ENCODE measurements around the gene ATXN7L1. TPM values are rescaled to one million over a fixed set of nuclear protein-coding genes. Genes with fewer than 3 reads are reported as not detected.

The ATXN7L1 gene
- total and polyA plus RNA-seq, 8 donors, result 13.0 to 15.5 (median 13.8) TPM

DNA sequence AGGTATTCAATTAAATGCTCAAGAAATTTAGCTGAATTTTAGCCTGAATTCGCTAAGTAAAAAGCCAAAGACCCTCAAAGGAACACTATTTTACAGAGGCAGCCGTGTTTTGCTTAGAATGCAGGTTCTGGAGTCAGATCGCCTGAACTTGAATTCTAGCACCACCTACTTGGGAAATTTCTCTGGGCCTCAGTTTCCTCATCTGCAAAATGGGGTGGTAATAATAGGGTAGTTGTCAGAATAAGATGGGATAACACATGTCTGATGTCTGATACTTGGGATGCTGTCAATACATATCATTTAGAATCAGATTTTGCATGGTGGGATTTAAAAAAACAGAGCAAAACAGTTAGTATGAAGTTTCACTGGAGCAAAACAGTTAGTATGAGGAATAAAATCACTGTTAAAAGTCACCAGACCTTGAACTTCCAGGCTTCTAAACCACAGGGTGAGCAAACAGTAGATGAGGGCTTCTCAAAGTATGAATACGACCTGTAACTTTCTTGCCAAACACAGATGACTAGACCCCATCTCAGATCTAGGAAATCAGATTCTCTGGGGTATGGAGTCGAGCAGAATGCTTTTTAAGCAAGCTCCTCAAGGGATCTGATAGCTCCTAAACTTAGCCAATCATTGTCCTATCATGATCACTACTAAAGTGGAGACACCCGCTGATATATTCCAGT is 75.4 kb downstream of the ATXN7L1 start:
- ATAC-seq (no peak), DNase-seq (no peak)
- no peaks in the 10 kb centered on the region for H3K36me3 ChIP-seq
- H3K27me3 ChIP-seq, result no peaks in the 10 kb centered on the region
- H3K4me3 ChIP-seq, result no peak overlapping the region
- no peaks in the 10 kb centered on the region for H3K9me3 ChIP-seq
- H3K4me1 ChIP-seq, result no peaks in the 10 kb centered on the region
- intact Hi-C loops (cut with DNase I), result no loop called here
- TF ChIP-seq, protein P1, sequence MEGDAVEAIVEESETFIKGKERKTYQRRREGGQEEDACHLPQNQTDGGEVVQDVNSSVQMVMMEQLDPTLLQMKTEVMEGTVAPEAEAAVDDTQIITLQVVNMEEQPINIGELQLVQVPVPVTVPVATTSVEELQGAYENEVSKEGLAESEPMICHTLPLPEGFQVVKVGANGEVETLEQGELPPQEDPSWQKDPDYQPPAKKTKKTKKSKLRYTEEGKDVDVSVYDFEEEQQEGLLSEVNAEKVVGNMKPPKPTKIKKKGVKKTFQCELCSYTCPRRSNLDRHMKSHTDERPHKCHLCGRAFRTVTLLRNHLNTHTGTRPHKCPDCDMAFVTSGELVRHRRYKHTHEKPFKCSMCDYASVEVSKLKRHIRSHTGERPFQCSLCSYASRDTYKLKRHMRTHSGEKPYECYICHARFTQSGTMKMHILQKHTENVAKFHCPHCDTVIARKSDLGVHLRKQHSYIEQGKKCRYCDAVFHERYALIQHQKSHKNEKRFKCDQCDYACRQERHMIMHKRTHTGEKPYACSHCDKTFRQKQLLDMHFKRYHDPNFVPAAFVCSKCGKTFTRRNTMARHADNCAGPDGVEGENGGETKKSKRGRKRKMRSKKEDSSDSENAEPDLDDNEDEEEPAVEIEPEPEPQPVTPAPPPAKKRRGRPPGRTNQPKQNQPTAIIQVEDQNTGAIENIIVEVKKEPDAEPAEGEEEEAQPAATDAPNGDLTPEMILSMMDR (IDR thresholded peaks at IDR 0.05), result no peak
- no peak overlapping the region for H3K27ac ChIP-seq

DNA sequence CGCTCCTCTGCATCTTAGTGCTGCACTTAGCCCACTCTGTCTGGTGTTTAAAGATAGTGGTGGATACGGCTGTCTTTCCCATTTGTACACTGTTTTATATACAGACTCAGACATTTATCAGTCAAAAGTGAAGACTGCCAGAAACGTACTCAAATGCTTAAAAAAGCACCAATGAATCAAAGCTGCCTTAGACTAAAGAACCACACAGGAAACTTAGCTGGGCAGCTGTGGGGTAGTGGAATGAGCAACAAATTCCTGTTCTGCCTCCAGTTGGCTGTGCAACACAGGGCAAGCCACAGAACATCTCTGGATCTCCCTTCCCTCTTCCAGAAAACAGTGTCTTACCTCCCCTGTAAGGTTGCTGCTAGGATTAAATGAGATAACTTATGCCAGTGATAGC is 76.0 kb downstream of the ATXN7L1 start:
- ATAC-seq (no peak), DNase-seq (no peak)
- TF ChIP-seq, protein P1 (IDR thresholded peaks at IDR 0.05), result no peak
- intact Hi-C loops (cut with DNase I), result no loop called here
- no peaks in the 10 kb centered on the region for H3K9me3 ChIP-seq
- no peaks in the 10 kb centered on the region for H3K4me1 ChIP-seq
- no peaks in the 10 kb centered on the region for H3K36me3 ChIP-seq
- H3K27ac ChIP-seq, result no peak overlapping the region
- H3K4me3 ChIP-seq, result no peak overlapping the region
- no peaks in the 10 kb centered on the region for H3K27me3 ChIP-seq

DNA sequence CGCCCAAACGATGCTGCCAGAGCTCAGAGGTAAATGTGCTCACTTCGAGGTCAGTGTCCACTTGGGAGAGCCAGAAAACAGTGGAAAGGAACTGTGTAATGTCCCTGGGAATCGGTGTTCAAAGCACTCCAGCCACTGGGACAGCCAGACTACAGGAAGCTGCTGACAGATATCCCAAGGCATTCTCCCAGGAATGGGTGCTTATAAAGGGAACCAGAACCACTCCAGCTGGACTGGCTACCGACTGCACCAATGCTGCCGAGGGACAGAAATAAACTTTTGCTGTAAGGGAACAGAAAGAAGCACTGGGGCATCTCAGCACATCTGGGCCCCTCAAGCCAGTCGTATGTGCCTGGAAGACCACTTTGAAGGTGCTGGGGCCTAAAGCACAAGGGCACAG is 76.7 kb downstream of the ATXN7L1 start:
- Histone ChIP-seq H3K4me3 (no peak overlapping the region), H3K36me3 (no peaks in the 10 kb centered on the region), H3K9me3 (no peaks in the 10 kb centered on the region), H3K4me1 (no peaks in the 10 kb centered on the region), H3K27me3 (no peaks in the 10 kb centered on the region), H3K27ac (no peak overlapping the region)
- no peak for DNase-seq
- no peak for ATAC-seq
- intact Hi-C loops (cut with DNase I), result no loop called here
- TF ChIP-seq, protein P1 (IDR thresholded peaks at IDR 0.05), result no peak

DNA sequence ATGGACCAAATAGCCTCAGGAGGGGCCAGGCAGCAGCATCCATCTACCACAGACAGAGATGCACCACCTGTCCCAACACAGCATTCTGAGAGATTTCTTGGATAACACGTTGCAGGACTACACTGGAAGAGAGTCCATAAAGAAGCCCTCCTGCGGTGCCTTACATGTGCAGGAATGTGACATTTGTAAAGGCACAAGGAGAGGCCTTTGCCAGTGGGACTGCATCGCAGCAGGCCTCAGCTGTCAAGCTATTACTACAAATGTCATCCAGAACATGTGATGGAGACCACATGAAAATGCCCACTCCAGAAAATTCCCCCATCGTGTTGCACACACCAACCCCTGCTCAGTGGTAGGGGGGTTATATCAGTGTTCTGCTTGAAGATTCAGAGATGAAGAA is 77.4 kb downstream of the ATXN7L1 start:
- DNase-seq (no peak), ATAC-seq (no peak)
- intact Hi-C loops (cut with DNase I), result no loop called here
- H3K27me3 ChIP-seq, result no peaks in the 10 kb centered on the region
- no peak overlapping the region for H3K4me3 ChIP-seq
- TF ChIP-seq, protein P1 (IDR thresholded peaks at IDR 0.05), result no peak
- H3K27ac ChIP-seq, result no peak overlapping the region
- H3K9me3 ChIP-seq, result no peaks in the 10 kb centered on the region
- no peaks in the 10 kb centered on the region for H3K36me3 ChIP-seq
- H3K4me1 ChIP-seq, result no peaks in the 10 kb centered on the region

DNA sequence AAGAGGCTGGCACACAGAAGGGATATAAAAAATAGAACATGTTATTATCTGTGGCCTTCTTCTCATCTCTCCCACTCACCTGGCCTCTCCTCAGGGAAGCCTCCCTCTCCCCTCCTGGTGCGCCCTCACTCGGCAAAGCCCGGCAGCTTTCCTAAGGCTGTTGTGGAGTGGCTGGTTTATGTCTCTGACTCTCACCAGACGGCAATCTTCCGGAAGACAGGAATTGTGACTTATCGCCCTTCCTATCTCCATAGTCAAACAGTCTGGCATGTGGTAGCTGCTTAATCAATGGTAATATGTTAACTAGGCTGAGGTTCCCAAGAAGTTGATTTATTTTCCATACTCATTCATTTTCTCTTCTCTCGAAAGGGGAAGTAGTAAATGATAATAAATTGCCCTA is 78.7 kb downstream of the ATXN7L1 start:
- TF ChIP-seq, protein P1 (IDR thresholded peaks at IDR 0.05), result no peak

More for the DNA sequence above, 78.7 kb downstream of the ATXN7L1 start:
- no peak for ATAC-seq
- Histone ChIP-seq H3K27me3 (no peaks in the 10 kb centered on the region), H3K4me3 (no peak overlapping the region), H3K9me3 (no peaks in the 10 kb centered on the region), H3K36me3 (no peaks in the 10 kb centered on the region), H3K4me1 (no peaks in the 10 kb centered on the region), H3K27ac (no peak overlapping the region)
- DNase-seq, result no peak
- intact Hi-C loops (cut with DNase I), result no loop called here

Data from left lung (tissue), 10 donors.